Measurements from ENCODE around the gene TLE4.
A peak's percentile ranks its signal among the peaks of the same experiment; 100 is the strongest.
"Not testable (repeated sequence)": the region's sequence is repeated elsewhere in the genome, so short reads cannot be mapped to it uniquely, and the experiment has no call there.

TLE4 gene

GRCh38 chr9:79581388-79581787, 9.6 kb downstream of the TLE4 start:
- ATAC-seq (peak; percentile 3), DNase-seq (no peak)
- H3K9me3 Mint-ChIP-seq = no peaks in the 10 kb centered on the region
- H3K27me3 Mint-ChIP-seq = no peaks in the 10 kb centered on the region
- H3K27ac Mint-ChIP-seq = no peak overlapping the region
- H3K4me3 Mint-ChIP-seq = peak overlapping the region; percentile 59 to 73
- H3K4me1 Mint-ChIP-seq = peaks cover 87% of the 10 kb centered on the region

- ATAC-seq (peak; percentile 69), DNase-seq (peak; percentile 15 to 18)
- Mint-ChIP-seq H3K9me3 (no peaks in the 10 kb centered on the region), H3K27me3 (no peaks in the 10 kb centered on the region), H3K4me1 (peaks cover 85% of the 10 kb centered on the region), H3K4me3 (peak overlapping the region; percentile 59 to 73), H3K27ac (peak overlapping the region in 1 of 2 donors; percentile 87)
Measured at GRCh38 chr9:79581794-79582193, 10.0 kb downstream of the TLE4 start.

GRCh38 chr9:79583952-79584654, 12.3 kb downstream of the TLE4 start:
- ATAC-seq (peak; percentile 88), DNase-seq (peak in 1 of 2 donors; percentile 36)
- H3K4me1 Mint-ChIP-seq = peaks cover 78% of the 10 kb centered on the region
- no peaks in the 10 kb centered on the region for H3K27me3 Mint-ChIP-seq
- no peak overlapping the region for H3K27ac Mint-ChIP-seq
- H3K9me3 Mint-ChIP-seq = no peaks in the 10 kb centered on the region
- H3K4me3 Mint-ChIP-seq = peak overlapping the region; percentile 57 to 59

- DNase-seq (no peak), ATAC-seq (no peak)
- Mint-ChIP-seq H3K9me3 (no peaks in the 10 kb centered on the region), H3K4me1 (peaks cover 80% of the 10 kb centered on the region), H3K27me3 (no peaks in the 10 kb centered on the region), H3K4me3 (peak overlapping the region in 1 of 2 donors; percentile 57), H3K27ac (no peak overlapping the region)
Measured at GRCh38 chr9:79584655-79584982, 12.9 kb downstream of the TLE4 start.

GRCh38 chr9:79588488-79589223, 16.9 kb downstream of the TLE4 start:
- H3K9me3 Mint-ChIP-seq = no peaks in the 10 kb centered on the region
- ATAC-seq (no peak), DNase-seq (no peak)
- no peak overlapping the region for H3K4me3 Mint-ChIP-seq
- H3K27ac Mint-ChIP-seq = no peak overlapping the region
- H3K4me1 Mint-ChIP-seq = peaks cover 79% of the 10 kb centered on the region
- no peaks in the 10 kb centered on the region for H3K27me3 Mint-ChIP-seq

- no peak overlapping the region for H3K27ac Mint-ChIP-seq
- peaks cover 78% of the 10 kb centered on the region for H3K4me1 Mint-ChIP-seq
- ATAC-seq (no peak), DNase-seq (no peak)
- H3K9me3 Mint-ChIP-seq = no peaks in the 10 kb centered on the region
- peak overlapping the region in 1 of 2 donors; percentile 2 for H3K4me3 Mint-ChIP-seq
- no peaks in the 10 kb centered on the region for H3K27me3 Mint-ChIP-seq
Measured at GRCh38 chr9:79591458-79591857, 19.7 kb downstream of the TLE4 start.

GRCh38 chr9:79592726-79593493, 21.1 kb downstream of the TLE4 start:
- Mint-ChIP-seq H3K9me3 (no peaks in the 10 kb centered on the region), H3K4me1 (peaks cover 84% of the 10 kb centered on the region), H3K27me3 (no peaks in the 10 kb centered on the region), H3K4me3 (peak overlapping the region; percentile 38 to 64), H3K27ac (no peak overlapping the region)
- ATAC-seq (peak; percentile 97), DNase-seq (peak; percentile 25 to 47)

- Mint-ChIP-seq H3K9me3 (peaks cover 7 to 14% of the 10 kb centered on the region in 2 donors), H3K4me1 (peaks cover 64% of the 10 kb centered on the region), H3K27ac (peak overlapping the region in 1 of 2 donors; percentile 3), H3K27me3 (no peaks in the 10 kb centered on the region), H3K4me3 (no peak overlapping the region)
- no peak for DNase-seq
- no peak for ATAC-seq
Measured at GRCh38 chr9:79598562-79599345, 27.0 kb downstream of the TLE4 start.

GRCh38 chr9:79600466-79600865, 28.7 kb downstream of the TLE4 start:
- peaks cover 7 to 14% of the 10 kb centered on the region in 2 donors for H3K9me3 Mint-ChIP-seq
- H3K27ac Mint-ChIP-seq = no peak overlapping the region
- DNase-seq = no peak
- no peaks in the 10 kb centered on the region for H3K27me3 Mint-ChIP-seq
- no peak for ATAC-seq
- no peak overlapping the region for H3K4me3 Mint-ChIP-seq
- peaks cover 51% of the 10 kb centered on the region for H3K4me1 Mint-ChIP-seq

- Mint-ChIP-seq H3K4me1 (peaks cover 40% of the 10 kb centered on the region), H3K27me3 (no peaks in the 10 kb centered on the region), H3K9me3 (peaks cover 7 to 24% of the 10 kb centered on the region in 2 donors), H3K27ac (no peak overlapping the region), H3K4me3 (no peak overlapping the region)
- ATAC-seq (no peak), DNase-seq (no peak)
Measured at GRCh38 chr9:79603222-79603920, 31.6 kb downstream of the TLE4 start.

- peaks cover 32% of the 10 kb centered on the region for H3K4me1 Mint-ChIP-seq
- no peak overlapping the region for H3K4me3 Mint-ChIP-seq
- no peak overlapping the region for H3K27ac Mint-ChIP-seq
- ATAC-seq (peak; percentile 67), DNase-seq (no peak)
- peaks cover 7 to 24% of the 10 kb centered on the region in 2 donors for H3K9me3 Mint-ChIP-seq
- no peaks in the 10 kb centered on the region for H3K27me3 Mint-ChIP-seq
Measured at GRCh38 chr9:79604149-79604548, 32.4 kb downstream of the TLE4 start.

GRCh38 chr9:79604921-79605562, 33.3 kb downstream of the TLE4 start:
- Mint-ChIP-seq H3K27me3 (no peaks in the 10 kb centered on the region), H3K4me3 (no peak overlapping the region), H3K9me3 (peaks cover 7 to 24% of the 10 kb centered on the region in 2 donors), H3K27ac (no peak overlapping the region), H3K4me1 (peaks cover 23% of the 10 kb centered on the region)
- no peak for DNase-seq
- ATAC-seq = no peak

GRCh38 chr9:79606529-79606928, 34.8 kb downstream of the TLE4 start:
- ATAC-seq, H3K27me3 Mint-ChIP-seq, H3K4me3 Mint-ChIP-seq, DNase-seq, H3K27ac Mint-ChIP-seq: not testable (repeated sequence)
- H3K9me3 Mint-ChIP-seq = peaks cover 7 to 22% of the 10 kb centered on the region in 2 donors
- peaks cover 19% of the 10 kb centered on the region for H3K4me1 Mint-ChIP-seq

- H3K4me1 Mint-ChIP-seq = peaks cover 40% of the 10 kb centered on the region
- H3K27ac Mint-ChIP-seq = no peak overlapping the region
- peaks cover 0 to 9% of the 10 kb centered on the region in 2 donors for H3K9me3 Mint-ChIP-seq
- no peaks in the 10 kb centered on the region for H3K27me3 Mint-ChIP-seq
- DNase-seq (no peak), ATAC-seq (no peak)
- no peak overlapping the region for H3K4me3 Mint-ChIP-seq
Measured at GRCh38 chr9:79609468-79610018, 37.8 kb downstream of the TLE4 start.

Measured in stimulated activated naive CD8-positive, alpha-beta T cell treated with anti-CD3 and anti-CD28 coated beads, Interleukin-15, amount 100 ng/mL, for 72 hours (primary cell).